GM12878 (cell line): ENCODE measurements around the gene ASMTL. TPM values are rescaled to one million over a fixed set of nuclear protein-coding genes. Genes with fewer than 3 reads are reported as not detected.
"Not testable (repeated sequence)": the region's sequence is repeated elsewhere in the genome, so short reads cannot be mapped to it uniquely, and the experiment has no call there.

Experiments
- ATAC-seq: fragments of 200-7000 bp; cut with Tn5 transposase; 3 replicates; pipeline ENCODE4 v1.9.1; 2020; ENCODE audit warnings: mild to moderate bottlenecking, moderate library complexity
- BruUV-seq: library from RNA; stranded (reverse); fragments of 400-500 nt; replicated peaks from 2 replicates; lab custom pipeline; 2021; lab: Mats Ljungman, UMichigan
- CTCF ChIA-PET: fragments of 300-600 bp; sonication (Branson Sonifier 250); formaldehyde crosslinking; extraction: SDS; loops from one replicate; lab custom pipeline; 2021; ENCODE audit warnings: inconsistent platforms; lab: Yijun Ruan, JAX
- POLR2A ChIA-PET: fragments of 350-600 bp; formaldehyde crosslinking; extraction: SDS; loops from one replicate; lab custom pipeline; 2021; ENCODE audit warnings: inconsistent platforms; lab: Charles Lee
- RAD21 ChIA-PET: fragments of 300-600 bp; sonication (Branson Sonifier 250); formaldehyde crosslinking; loops from one replicate; lab custom pipeline; 2023; ENCODE audit warnings: antibody characterized with exemption; ENCODE audit not compliant: unreplicated experiment; lab: Charles Lee
- SMC1A ChIA-PET: fragments of 300-600 bp; sonication (Branson Sonifier 250); formaldehyde crosslinking; loops from one replicate; lab custom pipeline; 2023; ENCODE audit not compliant: unreplicated experiment, uncharacterized antibody; lab: Charles Lee
- DNase-seq: peaks from one replicate; pipeline ENCODE4 v3.0.0-alpha.2; 2011; ENCODE audit warnings: low read depth, low spot score
- FAIRE-seq: peaks from 3 replicates; lab custom pipeline; 2011; peaks lifted over from hg19 to GRCh38; lab: Jason Lieb, UNC
- H2AFZ ChIP-seq: 2 replicates; pipeline ENCODE4 v1.6.0; 2011; ENCODE audit warnings: low read depth, low read length, control low read depth; ENCODE audit not compliant: control insufficient read depth
- H3K27ac ChIP-seq: 2 replicates; pipeline ENCODE4 v1.5.1; 2011; ENCODE audit warnings: control low read depth; ENCODE audit not compliant: control insufficient read depth, insufficient read depth
- H3K27me3 ChIP-seq, 2 experiments: replicated peaks in 1 of 2; 2 replicates each; pipeline versions ENCODE4 v1.6.0 to v1.6.1; 2011; ENCODE audit warnings: low read length in 1 of 2; ENCODE audit not compliant: control insufficient read depth in 2 of 2, insufficient read depth in 2 of 2
- H3K36me3 ChIP-seq, 2 experiments: 2 replicates each; pipeline ENCODE4 v1.5.1; 2011; ENCODE audit warnings: low read length in 1 of 2; ENCODE audit not compliant: control insufficient read depth in 2 of 2, insufficient read depth in 2 of 2
- H3K4me1 ChIP-seq: 2 replicates; pipeline ENCODE4 v1.6.1; 2011; ENCODE audit warnings: mild to moderate bottlenecking, low read length, moderate library complexity, mixed read lengths; ENCODE audit not compliant: control insufficient read depth, insufficient read depth
- H3K4me2 ChIP-seq: 2 replicates; pipeline ENCODE4 v1.6.0; 2011; ENCODE audit warnings: control low read depth; ENCODE audit not compliant: control insufficient read depth, insufficient read depth
- H3K4me3 ChIP-seq: fragments of 200-600 bp; sonication (generic); 2 replicates; pipeline ENCODE4 v1.5.1; 2016
- H3K79me2 ChIP-seq: 2 replicates; pipeline ENCODE4 v1.6.0; 2011; ENCODE audit warnings: low read length; ENCODE audit not compliant: control insufficient read depth, insufficient read depth
- H3K9ac ChIP-seq: 2 replicates; pipeline ENCODE4 v1.8.0; 2011; ENCODE audit warnings: low read length, control low read depth, mixed read lengths; ENCODE audit not compliant: control insufficient read depth, insufficient read depth
- H3K9me3 ChIP-seq: replicated peaks from 3 replicates; pipeline ENCODE4 v1.5.1; 2011; ENCODE audit warnings: mild to moderate bottlenecking, low read length; ENCODE audit not compliant: control insufficient read depth, insufficient read depth
- H4K20me1 ChIP-seq: 2 replicates; pipeline ENCODE4 v1.6.0; 2011; ENCODE audit not compliant: control insufficient read depth, insufficient read depth
- CHD4 ChIP-seq: fragments of 200-600 bp; sonication (generic); IDR thresholded peaks from 2 replicates; pipeline ENCODE4 v1.6.1; 2016; ENCODE audit warnings: mild to moderate bottlenecking
- ZNF24 ChIP-seq: fragments of 450-650 bp; IDR thresholded peaks from 2 replicates; pipeline ENCODE4 v1.6.1; 2017; ENCODE audit warnings: antibody characterized with exemption, mild to moderate bottlenecking
- WGBS: methylation state at CpG from one replicate; pipeline ENCODE4 v1.1.6; 2016; ENCODE audit warnings: low lambda C conversion rate; ENCODE audit not compliant: insufficient replicate concordance, insufficient coverage; ENCODE audit errors: missing lambda C conversion rate; 5-methylcytosine and 5-hydroxymethylcytosine counted together
- in situ Hi-C: fragments of 300-500 bp; cut with MboI; formaldehyde crosslinking; loops from 9 replicates; pipeline ENCODE4 v1.14.3; 2018; ENCODE audit warnings: mixed read lengths
- intact Hi-C: fragments of 100-400 bp; cut with micrococcal nuclease; formaldehyde crosslinking; loops from one replicate; pipeline ENCODE4 v1.14.2; 2022; ENCODE audit not compliant: unreplicated experiment
- polyA plus RNA-seq, 11 experiments: library from polyadenylated mRNA; depleted of rRNA in 4 of 11; unstranded in 6 of 11; stranded (reverse) in 5 of 11; fragments of >200 nt; fragmentation: Nextera tagmentation in 4 of 11; fragmentation: Illumina TruSeq in 1 of 11; extraction: Ambion mirVana in 4 of 11; extraction: Trizol in 1 of 11; gene quantifications; 1 replicate in 1 of 11; 2 replicates in 10 of 11; pipeline versions ENCODE4 v1.2.1 to v1.2.3, GENCODE V29; 2011 to 2016; ENCODE audit warnings: inconsistent platforms in 2 of 11, missing spikeins in 2 of 11, low read depth in 1 of 11
- total RNA-seq, 4 experiments: library from RNA; depleted of rRNA in 3 of 4; stranded (reverse); fragments of >200 nt in 3 of 4; fragmentation: Illumina TruSeq in 1 of 4; extraction: Trizol in 1 of 4; gene quantifications; 2 replicates each; pipeline versions ENCODE4 v1.2.1 to v1.2.3, GENCODE V29; 2013 to 2021

The ASMTL gene
- total and polyA plus RNA-seq, 10 of the 15 experiments (the other 5 are each of a cell fraction or from before 2014, with no cell fraction given): 1.6 to 51.9 (median 32.1) TPM

GRCh38 chrX:1491248-1491647, 38.5 kb upstream of the ASMTL start:
- H4K20me1 ChIP-seq, BruUV-seq, H3K9me3 ChIP-seq, CTCF ChIA-PET, ATAC-seq, SMC1A ChIA-PET, FAIRE-seq, H3K27ac ChIP-seq, intact Hi-C loops, H3K9ac ChIP-seq, H3K4me3 ChIP-seq, H3K27me3 ChIP-seq, POLR2A ChIA-PET, H2AFZ ChIP-seq, DNase-seq, in situ Hi-C loops, RAD21 ChIA-PET, H3K4me2 ChIP-seq: not testable (repeated sequence)
- 99% methylated on average over 4 of the region's 4 CpGs for WGBS
- peaks cover 13 to 23% of the 10 kb centered on the region in 2 experiments; a peak in 3 of 4 replicates for H3K36me3 ChIP-seq
- TF ChIP-seq ZNF24: peak; percentile 99
- peaks cover 37% of the 10 kb centered on the region for H3K79me2 ChIP-seq
- peaks cover 33% of the 10 kb centered on the region for H3K4me1 ChIP-seq

DNA sequence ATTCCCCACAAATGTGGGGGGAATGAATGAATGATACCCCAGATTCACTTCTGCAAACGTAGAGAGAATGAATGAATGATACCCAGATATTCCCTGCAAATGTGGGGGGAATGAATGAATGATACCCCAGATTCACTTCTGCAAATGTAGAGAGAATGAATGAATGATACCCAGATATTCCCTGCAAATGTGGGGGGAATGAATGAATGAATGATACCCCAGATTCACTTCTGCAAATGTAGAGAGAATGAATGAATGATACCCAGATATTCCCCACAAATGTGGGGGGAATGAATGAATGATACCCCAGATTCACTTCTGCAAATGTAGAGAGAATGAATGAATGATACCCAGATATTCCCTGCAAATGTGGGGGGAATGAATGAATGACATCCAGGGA, 38.0 kb upstream of the ASMTL start:
- BruUV-seq, H3K27ac ChIP-seq, intact Hi-C loops, ATAC-seq, DNase-seq, H3K4me3 ChIP-seq, POLR2A ChIA-PET, H3K9me3 ChIP-seq, H3K4me2 ChIP-seq, SMC1A ChIA-PET, FAIRE-seq, RAD21 ChIA-PET, CTCF ChIA-PET, H3K27me3 ChIP-seq, H4K20me1 ChIP-seq, in situ Hi-C loops, H2AFZ ChIP-seq, H3K9ac ChIP-seq: not testable (repeated sequence)
- H3K4me1 ChIP-seq: peaks cover 35% of the 10 kb centered on the region
- WGBS: 38% methylated on average over 1 of the region's 1 CpG
- peaks cover 15 to 27% of the 10 kb centered on the region in 2 experiments; a peak in 3 of 4 replicates for H3K36me3 ChIP-seq
- H3K79me2 ChIP-seq: peaks cover 37% of the 10 kb centered on the region
- TF ChIP-seq CHD4: 0 out of 2 replicates have a peak, but pooled peaks have one; percentile 1
- peak; percentile 97 for TF ChIP-seq ZNF24
